Measurements from ENCODE around the gene PITPNM2. TPM values are rescaled to one million over a fixed set of nuclear protein-coding genes. Genes with fewer than 3 reads are reported as not detected.
A peak's percentile ranks its signal among the peaks of the same experiment; 100 is the strongest.
"Not testable (repeated sequence)": the region's sequence is repeated elsewhere in the genome, so short reads cannot be mapped to it uniquely, and the experiment has no call there.

The PITPNM2 gene
- total and polyA plus RNA-seq, 8 donors = 1.8 to 28.1 (median 7.4) TPM

DNA sequence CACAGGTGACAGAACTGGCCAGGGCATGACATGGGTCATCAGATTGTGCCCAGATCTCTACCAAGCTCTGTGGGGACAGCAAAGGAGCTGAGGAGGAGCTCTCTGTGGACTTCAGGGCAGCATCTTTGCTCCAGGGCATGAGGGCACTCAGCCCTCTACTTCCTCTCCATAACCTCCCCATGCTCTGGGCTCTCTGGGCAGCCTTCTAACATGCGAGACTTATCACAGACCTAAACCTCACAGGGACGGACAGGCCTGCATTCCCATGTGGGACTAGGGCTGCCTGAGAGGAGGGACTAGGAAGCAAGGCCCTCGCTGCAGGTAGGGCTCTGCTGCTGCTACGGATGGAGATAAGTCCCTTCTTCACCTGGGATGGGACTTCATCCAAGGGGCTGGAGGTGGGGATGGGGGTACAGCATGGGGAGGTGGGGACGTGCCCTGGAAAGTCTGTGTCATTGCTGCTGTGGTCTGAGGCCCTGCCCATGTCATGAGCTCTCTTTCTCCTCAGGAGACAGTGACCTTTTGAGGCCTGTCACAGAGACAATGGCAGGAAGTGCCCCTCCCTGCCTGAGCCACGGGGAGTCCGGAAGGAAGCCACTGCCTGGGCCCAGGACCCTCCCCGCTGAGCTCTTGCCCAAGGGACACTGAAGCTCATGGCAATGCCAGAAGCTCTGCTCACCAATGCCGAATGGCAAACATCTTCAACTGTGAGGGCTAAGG, 44.1 kb downstream of the PITPNM2 start:
- H3K4me1 ChIP-seq = peaks cover 4 to 49% (median 27%) of the 10 kb centered on the region in 4 donors
- intact Hi-C loops (cut with DNase I; ENCODE audit: low total_unique reads) = no loop called here
- peaks cover 0 to 18% (median 5%) of the 10 kb centered on the region in 4 donors for H3K36me3 ChIP-seq
- no peak overlapping the region for H3K4me3 ChIP-seq
- no peaks in the 10 kb centered on the region for H3K27me3 ChIP-seq
- TF ChIP-seq EP300 (IDR thresholded peaks at IDR 0.05) (no peak), POLR2A (IDR thresholded peaks at IDR 0.05) (no peak), POLR2AphosphoS5 (IDR thresholded peaks at IDR 0.05) (no peak)
- TF ChIP-seq, protein P1, sequence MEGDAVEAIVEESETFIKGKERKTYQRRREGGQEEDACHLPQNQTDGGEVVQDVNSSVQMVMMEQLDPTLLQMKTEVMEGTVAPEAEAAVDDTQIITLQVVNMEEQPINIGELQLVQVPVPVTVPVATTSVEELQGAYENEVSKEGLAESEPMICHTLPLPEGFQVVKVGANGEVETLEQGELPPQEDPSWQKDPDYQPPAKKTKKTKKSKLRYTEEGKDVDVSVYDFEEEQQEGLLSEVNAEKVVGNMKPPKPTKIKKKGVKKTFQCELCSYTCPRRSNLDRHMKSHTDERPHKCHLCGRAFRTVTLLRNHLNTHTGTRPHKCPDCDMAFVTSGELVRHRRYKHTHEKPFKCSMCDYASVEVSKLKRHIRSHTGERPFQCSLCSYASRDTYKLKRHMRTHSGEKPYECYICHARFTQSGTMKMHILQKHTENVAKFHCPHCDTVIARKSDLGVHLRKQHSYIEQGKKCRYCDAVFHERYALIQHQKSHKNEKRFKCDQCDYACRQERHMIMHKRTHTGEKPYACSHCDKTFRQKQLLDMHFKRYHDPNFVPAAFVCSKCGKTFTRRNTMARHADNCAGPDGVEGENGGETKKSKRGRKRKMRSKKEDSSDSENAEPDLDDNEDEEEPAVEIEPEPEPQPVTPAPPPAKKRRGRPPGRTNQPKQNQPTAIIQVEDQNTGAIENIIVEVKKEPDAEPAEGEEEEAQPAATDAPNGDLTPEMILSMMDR (IDR thresholded peaks at IDR 0.05) = no peak
- H3K9me3 ChIP-seq = no peaks in the 10 kb centered on the region
- 69 to 82% (median 76%) methylated on average over 7 to 9 of the region's 9 CpGs for WGBS, 5 donors
- peak overlapping the region in 4 of 5 donors; percentile 4 to 64 (median 54) for H3K27ac ChIP-seq
- DNase-seq = peak in 1 of 2 donors; percentile 55

DNA sequence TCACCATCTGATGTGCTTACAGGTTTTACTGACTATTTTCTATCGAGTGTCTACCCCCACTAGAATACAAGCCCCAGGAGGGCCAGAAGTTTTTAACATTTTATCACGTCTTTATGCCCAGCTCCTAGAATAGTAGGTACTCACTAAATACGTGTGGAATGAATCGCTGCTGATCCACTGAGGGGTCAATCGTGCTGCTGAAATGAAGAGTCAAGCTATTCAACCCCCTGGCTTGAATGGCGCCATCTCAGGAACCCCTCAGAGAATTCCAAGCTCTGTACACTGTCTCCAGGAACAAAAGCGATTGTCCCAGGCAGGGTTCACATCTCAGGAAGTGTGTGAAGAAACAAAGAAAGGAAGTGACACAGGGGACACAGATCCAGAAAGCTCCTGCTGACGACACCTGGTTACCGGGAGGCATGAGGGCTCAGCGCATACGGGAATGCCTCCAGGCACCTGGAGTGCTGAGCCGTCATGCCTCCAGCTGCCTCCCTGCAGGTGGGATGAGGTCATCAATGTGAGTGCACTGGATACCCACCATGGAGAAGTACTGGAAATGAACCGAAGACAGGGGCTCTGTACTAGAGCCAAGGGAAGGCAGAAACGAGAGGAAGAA, 45.6 kb downstream of the PITPNM2 start:
- WGBS, 5 donors = 82 to 86% (median 84%) methylated on average over 14 of the region's 14 CpGs
- H3K4me3 ChIP-seq = no peak overlapping the region
- H3K4me1 ChIP-seq = peaks cover 4 to 43% (median 23%) of the 10 kb centered on the region in 4 donors
- H3K36me3 ChIP-seq = peaks cover 0 to 18% (median 5%) of the 10 kb centered on the region in 4 donors
- intact Hi-C loops (cut with DNase I; ENCODE audit: low total_unique reads) = no loop called here
- H3K27ac ChIP-seq = peak overlapping the region in 4 of 5 donors; percentile 20 to 64 (median 50)
- TF ChIP-seq POLR2AphosphoS5 (IDR thresholded peaks at IDR 0.05) (peak in 1 of 3 donors; percentile 7), POLR2A (IDR thresholded peaks at IDR 0.05) (no peak), EP300 (IDR thresholded peaks at IDR 0.05) (no peak)
- TF ChIP-seq, protein P1 (IDR thresholded peaks at IDR 0.05) = no peak
- no peaks in the 10 kb centered on the region for H3K9me3 ChIP-seq
- DNase-seq = no peak
- no peaks in the 10 kb centered on the region for H3K27me3 ChIP-seq

DNA sequence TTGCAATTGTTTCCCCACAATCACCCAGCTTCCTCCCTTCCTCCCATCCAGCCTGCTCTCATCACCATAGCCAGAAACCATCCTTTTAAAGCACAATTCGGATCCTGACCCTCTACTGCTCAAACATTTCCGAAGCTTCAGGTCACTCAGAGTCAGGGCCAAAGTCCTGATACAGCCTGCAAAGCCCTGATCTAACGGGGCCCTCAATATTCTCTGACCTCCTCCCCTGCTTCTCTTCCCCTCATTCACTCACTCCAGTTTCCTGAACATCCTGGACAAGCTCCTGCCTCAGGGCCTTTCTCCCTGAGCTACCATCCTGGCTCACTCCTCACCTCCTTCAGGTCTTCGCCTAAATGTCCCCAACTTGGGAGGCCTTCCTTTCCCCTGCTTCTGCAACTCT, 46.1 kb downstream of the PITPNM2 start:
- 81 to 90% (median 87%) methylated on average over 4 of the region's 4 CpGs for WGBS, 5 donors
- no peaks in the 10 kb centered on the region for H3K9me3 ChIP-seq
- H3K27ac ChIP-seq = peak overlapping the region in 2 of 5 donors; percentile 20 to 56
- intact Hi-C loops (cut with DNase I; ENCODE audit: low total_unique reads) = no loop called here
- H3K27me3 ChIP-seq = no peaks in the 10 kb centered on the region
- TF ChIP-seq POLR2AphosphoS5 (IDR thresholded peaks at IDR 0.05) (no peak), POLR2A (IDR thresholded peaks at IDR 0.05) (no peak), EP300 (IDR thresholded peaks at IDR 0.05) (no peak)
- TF ChIP-seq, protein P1 (IDR thresholded peaks at IDR 0.05) = no peak
- no peak for DNase-seq
- peaks cover 0 to 14% (median 5%) of the 10 kb centered on the region in 4 donors for H3K36me3 ChIP-seq
- no peak overlapping the region for H3K4me3 ChIP-seq
- H3K4me1 ChIP-seq = peaks cover 3 to 48% (median 21%) of the 10 kb centered on the region in 4 donors

DNA sequence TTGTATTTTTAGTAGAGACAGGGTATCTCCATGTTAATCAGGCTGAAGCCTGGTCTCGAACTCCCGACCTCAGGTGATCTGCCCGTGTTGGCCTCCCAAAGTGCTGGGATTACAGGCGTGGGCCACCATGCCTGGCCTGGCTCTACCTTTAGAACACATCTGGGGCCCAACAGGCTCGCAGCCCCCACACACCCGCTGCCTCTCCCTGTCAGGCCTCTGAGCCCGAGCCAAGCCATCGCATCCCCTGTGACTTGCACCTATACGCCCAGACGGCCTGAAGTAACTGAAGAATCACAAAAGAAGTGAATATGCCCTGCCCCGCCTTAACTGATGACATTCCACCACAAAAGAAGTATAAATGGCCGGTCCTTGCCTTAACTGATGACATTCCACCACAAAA, 46.8 kb downstream of the PITPNM2 start:
- DNase-seq; intact Hi-C loops (cut with DNase I; ENCODE audit: low total_unique reads); H3K9me3 ChIP-seq; H3K4me3 ChIP-seq; H3K27ac ChIP-seq; H3K27me3 ChIP-seq: not testable (repeated sequence)
- Histone ChIP-seq H3K4me1 (peaks cover 0 to 47% (median 21%) of the 10 kb centered on the region in 4 donors), H3K36me3 (peaks cover 0 to 11% (median 3%) of the 10 kb centered on the region in 4 donors)
- 93 to 98% (median 97%) methylated on average over 12 of the region's 12 CpGs for WGBS, 5 donors
